Adipose tissue (tissue), 3 donors: ENCODE data around the gene CPNE1. TPM values are rescaled to one million over a fixed set of nuclear protein-coding genes. Genes with fewer than 3 reads are reported as not detected.

Experiments used
- H3K27ac ChIP-seq: one replicate; pipeline ENCODE4 v1.5.1; 2013; ENCODE audit warnings: low read depth, low read length
- WGBS, 3 donors: extraction: QIAGEN DNeasy Blood & Tissue Kit; methylation state at CpG; one replicate each; pipeline ENCODE4 v1.1.7; 2013; 5-methylcytosine and 5-hydroxymethylcytosine counted together
- polyA plus RNA-seq, 3 donors: library from polyadenylated mRNA; stranded (reverse); fragments of 200-250 nt; gene quantifications; one replicate each; pipeline ENCODE4 v1.2.3, GENCODE V29; 2013
- donor health status: healthy with polysubstance abuse.
- donor health status: Bipolar disorder and iron deficiency.
- donor health status: healthy.

The CPNE1 gene
- polyA plus RNA-seq, 3 donors = 79.7 to 146 (median 105) TPM

GRCh38 chr20:35587436-35587835, 77.3 kb downstream of the CPNE1 start:
- 63 to 75% (median 64%) methylated on average over 2 of the region's 2 CpGs for WGBS, 3 donors

GRCh38 chr20:35586751-35587425, 77.8 kb downstream of the CPNE1 start:
- H3K27ac ChIP-seq = no peak overlapping the region
- whole genome bisulfite sequencing, 3 donors = 93 to 98% (median 93%) methylated on average over 6 of the region's 6 CpGs

More at GRCh38 chr20:35587436-35587835, 77.3 kb downstream of the CPNE1 start:
- no peak overlapping the region for H3K27ac ChIP-seq

DNA sequence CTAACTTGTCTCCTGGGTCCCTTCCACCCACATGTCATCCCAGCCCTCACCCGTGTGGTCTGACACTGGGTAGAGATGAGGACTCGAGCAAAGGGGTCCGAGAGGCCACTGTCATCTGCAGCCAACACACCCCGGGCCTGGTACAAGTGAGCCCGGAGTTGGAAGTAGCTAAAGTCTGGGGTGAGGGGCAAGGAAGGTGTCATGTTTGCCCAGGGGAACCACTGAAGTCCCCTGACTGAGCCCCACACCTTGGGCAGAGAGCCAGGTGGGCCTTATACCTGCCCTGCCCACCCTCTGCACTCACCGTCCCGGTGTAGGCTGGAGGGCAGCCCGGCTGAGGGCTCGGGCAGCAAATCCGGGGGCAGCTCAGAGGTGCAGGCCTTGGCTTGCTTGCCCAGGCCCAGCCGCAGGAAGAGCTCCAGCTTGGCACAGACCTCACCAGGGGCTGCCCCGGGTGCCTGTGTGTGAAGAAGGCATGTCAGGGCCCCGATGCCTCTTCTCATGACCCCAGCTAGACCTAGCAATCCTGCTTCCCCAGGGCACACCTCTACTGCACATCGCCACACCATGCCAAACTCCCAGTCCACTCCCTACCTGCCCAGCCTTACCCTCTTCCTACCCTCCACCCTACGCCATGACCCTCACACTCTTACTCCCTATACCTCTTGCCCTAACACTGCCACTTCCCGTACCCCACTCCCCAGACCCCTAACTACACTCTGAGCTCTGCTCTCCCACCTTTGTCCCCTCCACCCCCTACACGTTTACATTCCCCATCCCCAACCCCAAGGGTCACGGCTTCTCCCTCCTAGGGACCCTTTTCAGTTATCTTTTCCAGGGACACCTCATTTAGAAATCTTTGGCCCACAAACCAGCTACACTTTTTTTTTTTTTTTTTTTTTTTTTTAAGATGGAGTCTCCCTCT, 80.8 kb downstream of the CPNE1 start:
- 90 to 94% (median 93%) methylated on average over 18 of the region's 18 CpGs for WGBS, 3 donors
- no peak overlapping the region for H3K27ac ChIP-seq

DNA sequence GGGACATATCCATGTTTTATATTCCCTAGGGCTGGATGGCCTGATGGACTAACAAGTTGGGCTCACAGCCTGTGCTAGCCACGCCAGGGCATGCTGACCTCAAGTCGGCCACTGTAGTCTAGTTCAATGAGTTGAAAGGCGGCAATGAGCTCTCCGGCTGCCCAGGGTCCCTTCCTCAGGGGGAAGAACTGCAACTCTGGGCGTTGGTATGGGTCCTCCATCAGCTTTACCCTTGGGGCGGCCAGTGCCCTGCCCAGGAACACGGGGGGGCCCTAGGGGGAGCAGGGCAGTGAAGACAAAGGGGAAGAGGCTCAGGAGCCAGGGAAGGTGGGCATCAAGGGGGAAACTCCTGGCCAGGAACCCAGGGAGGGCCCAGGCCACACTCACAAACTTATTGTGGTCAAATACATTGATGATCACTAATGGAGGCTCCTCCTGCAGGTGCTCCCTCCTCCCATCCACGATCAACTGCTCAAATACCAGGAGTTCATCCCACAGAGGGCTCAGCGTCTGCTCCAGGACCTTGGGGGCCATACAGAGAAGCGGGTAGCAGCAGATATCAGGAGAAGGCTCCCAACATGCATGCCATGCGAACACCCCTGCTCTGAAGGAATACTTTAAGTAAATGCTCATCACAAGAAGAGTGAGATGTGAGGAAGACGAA, 81.8 kb downstream of the CPNE1 start:
- H3K27ac ChIP-seq = no peak overlapping the region
- WGBS, 3 donors = 88 to 92% (median 88%) methylated on average over 12 of the region's 12 CpGs

DNA sequence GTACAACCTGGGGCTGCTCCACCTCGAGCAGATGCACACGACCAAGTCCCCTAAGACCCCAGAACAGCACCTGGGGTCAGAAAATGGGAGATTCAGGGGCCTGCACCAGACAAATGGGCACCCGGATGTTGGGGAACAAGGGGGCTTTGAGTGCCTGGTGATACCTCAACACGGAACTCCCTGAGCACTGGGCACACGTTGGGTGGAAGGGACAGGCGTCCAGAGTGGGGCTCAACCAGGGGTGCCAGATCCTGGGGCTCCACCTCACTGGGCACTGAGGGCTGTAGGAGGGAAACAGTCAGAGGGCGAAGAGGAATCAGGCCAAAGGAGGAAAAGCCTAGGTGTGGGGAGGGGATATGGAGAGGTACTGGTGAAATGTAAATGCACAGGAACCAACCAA, 82.6 kb downstream of the CPNE1 start:
- 83 to 93% (median 90%) methylated on average over 7 of the region's 7 CpGs for WGBS, 3 donors
- no peak overlapping the region for H3K27ac ChIP-seq

DNA sequence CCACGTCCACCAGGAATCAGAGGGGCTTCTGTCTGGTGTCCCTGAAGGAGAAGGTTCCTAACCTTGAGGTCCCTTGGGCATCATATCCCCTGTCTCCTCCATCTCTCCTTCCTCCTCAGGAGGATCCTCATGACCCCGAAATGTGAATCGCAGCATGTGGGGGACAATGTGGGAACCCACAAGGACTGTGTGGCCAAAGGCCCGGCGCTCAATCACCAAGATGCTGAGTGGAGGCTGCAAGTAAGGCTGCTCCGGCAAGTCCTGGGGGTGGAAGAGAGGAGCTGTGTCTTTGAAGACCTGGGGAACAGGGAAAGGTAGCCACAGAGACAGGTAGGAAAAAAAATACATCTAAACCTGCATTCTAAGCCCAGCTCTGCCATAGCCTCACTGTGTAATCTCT, 85.5 kb downstream of the CPNE1 start:
- H3K27ac ChIP-seq = no peak overlapping the region
- 93 to 96% (median 96%) methylated on average over 6 of the region's 6 CpGs for WGBS, 3 donors

DNA sequence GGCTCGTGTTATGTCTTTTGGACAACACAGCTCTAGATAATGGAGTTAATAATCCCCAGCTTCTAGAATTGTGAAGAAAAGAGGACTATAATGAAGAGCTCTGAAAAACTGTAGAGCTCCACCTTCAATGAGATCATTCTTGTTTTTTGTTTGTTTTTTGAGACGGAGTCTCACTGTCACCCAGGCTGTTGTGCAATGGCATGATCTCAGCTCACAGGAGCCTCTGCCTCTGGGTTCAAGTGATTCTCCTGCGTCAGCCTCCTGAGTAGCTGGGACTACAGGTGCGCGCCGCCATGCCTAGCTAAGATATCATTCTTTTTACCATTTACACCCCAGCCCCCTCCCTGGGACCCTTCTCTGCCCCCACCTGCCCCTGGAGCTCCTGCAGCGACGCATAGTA, 86.2 kb downstream of the CPNE1 start:
- no peak overlapping the region for H3K27ac ChIP-seq
- WGBS, 3 donors = 90 to 91% (median 90%) methylated on average over 8 of the region's 8 CpGs

DNA sequence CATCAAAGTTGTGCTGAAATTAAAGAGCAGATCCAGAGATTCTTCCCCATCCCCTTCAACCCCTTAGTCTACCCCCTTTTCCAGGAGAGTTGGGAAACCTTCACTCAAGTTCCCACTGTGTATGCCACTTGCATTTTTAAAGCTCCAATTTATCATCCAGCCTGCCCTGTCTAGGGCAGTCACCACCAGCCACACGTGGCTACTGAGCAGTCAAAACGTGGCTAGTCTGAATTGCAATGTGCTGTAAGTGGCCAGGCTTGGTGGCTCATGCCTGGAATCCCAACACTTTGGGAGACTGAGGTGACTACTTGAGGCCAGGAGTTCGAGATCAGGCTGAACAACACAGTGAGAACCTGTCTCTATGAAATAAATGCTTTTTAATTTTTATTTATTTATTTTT, 87.9 kb downstream of the CPNE1 start:
- 53 to 73% (median 66%) methylated on average over 3 of the region's 3 CpGs for WGBS, 3 donors
- no peak overlapping the region for H3K27ac ChIP-seq

Other genes with a start within 250 kb of the CPNE1 start
- gene GDF5, start 226.7 kb downstream of the CPNE1 start, polyA plus RNA-seq = under 1 TPM; 0.13 to 0.80 (median 0.22) TPM
- 1 to 10 TPM; 3.6 to 7.1 (median 5.1) TPM for gene CEP250, start 209.3 kb downstream of the CPNE1 start, polyA plus RNA-seq
- gene C20orf173, start 135.2 kb downstream of the CPNE1 start, polyA plus RNA-seq = not detected
- 100 to 1,000 TPM; 144 to 189 (median 163) TPM for gene ERGIC3, start 122.8 kb downstream of the CPNE1 start, polyA plus RNA-seq
- 10 to 100 TPM in 1 of 3 donors, 1 to 10 TPM in 2; 2.8 to 45.5 (median 3.2) TPM for gene SPAG4, start 49.1 kb downstream of the CPNE1 start, polyA plus RNA-seq
- gene RBM12, start within 50 bp of the CPNE1 start, polyA plus RNA-seq = 10 to 100 TPM in 2 of 3 donors, 1 to 10 TPM in 1; 6.4 to 19.5 (median 17.8) TPM
- gene NFS1, start 34.5 kb upstream of the CPNE1 start, polyA plus RNA-seq = 10 to 100 TPM; 16.9 to 34.6 (median 17.6) TPM
- 100 to 1,000 TPM; 211 to 389 (median 355) TPM for gene ROMO1, start 34.5 kb upstream of the CPNE1 start, polyA plus RNA-seq
- gene RBM39, start 77.4 kb upstream of the CPNE1 start, polyA plus RNA-seq = 100 to 1,000 TPM; 107 to 170 (median 150) TPM
- gene PHF20, start 107.1 kb upstream of the CPNE1 start, polyA plus RNA-seq = 10 to 100 TPM in 2 of 3 donors, 1 to 10 TPM in 1; 5.9 to 26.5 (median 16.0) TPM